Placental epithelial cell (primary cell): ENCODE results near the gene LCA5L. TPM values are rescaled to one million over a fixed set of nuclear protein-coding genes. Genes with fewer than 3 reads are reported as not detected.

Source experiments
- small RNA-seq: library from RNA; depleted of rRNA; stranded (forward); fragments of <200 nt; gene quantifications from one replicate; pipeline ENCODE3, GENCODE V24; 2012
- total RNA-seq: library from RNA; depleted of rRNA; stranded (reverse); fragments of >200 nt; gene quantifications from 2 replicates; pipeline ENCODE4 v1.2.3, GENCODE V29; 2012

Gene LCA5L
- total RNA-seq: 2.0 and 2.7 TPM in 2 replicates

GRCh38 chr21:39445321-39446269 is at the start of gene LCA5L:
TSS of gene LCA5L (minus strand) at chr21:39445778. CDS start at chr21:39428493, 17,285 bp downstream.

GRCh38 chr21:39451332-39452206 is 6.0 kb upstream of the LCA5L start, which contains the start of gene SH3BGR:
TSS of gene SH3BGR (plus strand) at chr21:39451970. CDS start at chr21:39452097, 127 bp downstream.

Small RNA genes lying within 50 kb of the gene (small RNA-seq; reads per million reads assigned to genes)
- not detected for gene MIR6508

Other genes with a start within 250 kb of the LCA5L start
- gene BRWD1, start 132.1 kb downstream of the LCA5L start, total RNA-seq: 68.9 and 88.3 TPM in 2 replicates
- gene HMGN1, start 96.7 kb downstream of the LCA5L start, total RNA-seq: 212 and 296 TPM in 2 replicates
- gene SH3BGR, start 6.2 kb upstream of the LCA5L start, total RNA-seq: 0.79 and 1.5 TPM in 2 replicates
- gene B3GALT5, start 167.2 kb upstream of the LCA5L start, total RNA-seq: 0.39 and 0.54 TPM in 2 replicates